HepG2 (cell line): ENCODE data around the gene AXIN2. TPM values are rescaled to one million over a fixed set of nuclear protein-coding genes. Genes with fewer than 3 reads are reported as not detected.

Experiments
- AGO2 ChIP-seq: fragments of 200-400 bp; formaldehyde crosslinking; optimal IDR thresholded peaks from 2 replicates; pipeline ENCODE3; 2017; ENCODE audit warnings: mild to moderate bottlenecking, low read depth, low read length, moderate library complexity
- AKNA ChIP-seq: sonication (generic); formaldehyde crosslinking; IDR thresholded peaks from 2 replicates; pipeline ENCODE4 v1.4.0; 2020; ENCODE audit warnings: missing genetic modification reagents, borderline replicate concordance
- CREB1 ChIP-seq, 2 experiments: fragments of 450-650 bp in 1 of 2; IDR thresholded peaks; 2 replicates each; pipeline ENCODE4 v1.6.1; 2016 to 2017; ENCODE audit warnings: control low read depth in 1 of 2, mild to moderate bottlenecking in 1 of 2, missing compliant biosample characterization in 1 of 2, missing genetic modification characterization in 1 of 2
- EEA1 ChIP-seq: sonication (generic); formaldehyde crosslinking; IDR thresholded peaks from 2 replicates; pipeline ENCODE4 v1.5.1; 2020; ENCODE audit warnings: mild to moderate bottlenecking, missing genetic modification reagents, borderline replicate concordance
- POLR2A ChIP-seq, 2 experiments: IDR thresholded peaks; 2 replicates each; pipeline ENCODE4 v1.6.1; 2011; ENCODE audit warnings: low read depth in 2 of 2, low read length in 2 of 2, mild to moderate bottlenecking in 1 of 2, moderate library complexity in 1 of 2; ENCODE audit not compliant: insufficient read depth in 1 of 2
- PRDM10 ChIP-seq: sonication (generic); formaldehyde crosslinking; IDR thresholded peaks from 2 replicates; pipeline ENCODE4 v1.4.0; 2020; ENCODE audit warnings: low read depth, missing genetic modification reagents
- SMAD1 ChIP-seq: sonication (generic); formaldehyde crosslinking; IDR thresholded peaks from 2 replicates; pipeline ENCODE4 v1.4.0; 2020; ENCODE audit warnings: missing genetic modification reagents, low read depth, mild to moderate bottlenecking, borderline replicate concordance
- ZFP91 ChIP-seq: sonication (generic); formaldehyde crosslinking; IDR thresholded peaks from 2 replicates; pipeline ENCODE4 v1.9.0; 2022; ENCODE audit warnings: missing genetic modification reagents, mild to moderate bottlenecking, borderline replicate concordance
- ZNF12 ChIP-seq: sonication (generic); formaldehyde crosslinking; IDR thresholded peaks from 2 replicates; pipeline ENCODE4 v1.5.0; 2020; ENCODE audit warnings: missing genetic modification reagents
- ZNF432 ChIP-seq: sonication (generic); formaldehyde crosslinking; IDR thresholded peaks from 2 replicates; pipeline ENCODE4 v1.5.0; 2020; ENCODE audit warnings: missing genetic modification reagents, mild to moderate bottlenecking, borderline replicate concordance
- ZNF7 ChIP-seq: IDR thresholded peaks from 2 replicates; pipeline ENCODE4 v1.6.1; 2016; ENCODE audit warnings: missing biosample characterization, missing genetic modification reagents
- ZNF749 ChIP-seq: sonication (generic); formaldehyde crosslinking; IDR thresholded peaks from 2 replicates; pipeline ENCODE4 v1.8.0; 2022; ENCODE audit warnings: mild to moderate bottlenecking, missing genetic modification reagents, moderate library complexity, borderline replicate concordance
- ZNF775 ChIP-seq: sonication (generic); formaldehyde crosslinking; IDR thresholded peaks from 2 replicates; pipeline ENCODE4 v1.4.0; 2020; ENCODE audit warnings: missing genetic modification reagents, mild to moderate bottlenecking, moderate library complexity, borderline replicate concordance
- polyA plus RNA-seq, 8 experiments: library from polyadenylated mRNA; depleted of rRNA in 3 of 8; stranded (reverse) in 7 of 8; unstranded in 1 of 8; fragments of >200 nt; fragmentation: Illumina TruSeq in 4 of 8; extraction: Trizol in 4 of 8; gene quantifications; 2 replicates each; pipeline versions ENCODE4 v1.2.1 to v1.2.3, GENCODE V29; 2011 to 2016; ENCODE audit warnings: low read depth in 4 of 8, missing spikeins in 1 of 8, mixed read lengths in 1 of 8; ENCODE audit not compliant: insufficient read depth in 1 of 8
- total RNA-seq, 5 experiments: library from RNA; depleted of rRNA; stranded (reverse); fragments of >200 nt; fragmentation: Illumina TruSeq; extraction: Trizol; gene quantifications; 2 replicates each; pipeline ENCODE4 v1.2.3, GENCODE V29; 2016; ENCODE audit warnings: low read depth in 1 of 5

The AXIN2 gene
- total and polyA plus RNA-seq, 2 of the 13 experiments (the other 11 are each of a cell fraction or from before 2014, with no cell fraction given), result 58.6 to 63.4 TPM

- TF ChIP-seq SMAD1 (CRISPR knock-in tag), result no peak
- TF ChIP-seq ZNF12 (CRISPR knock-in tag), result no peak
- TF ChIP-seq ZNF775 (CRISPR knock-in tag), result no peak
- TF ChIP-seq EEA1 (CRISPR knock-in tag), result no peak
- TF ChIP-seq PRDM10, result no peak
- TF ChIP-seq ZNF432 (CRISPR knock-in tag), result no peak
- TF ChIP-seq POLR2A (IDR thresholded peaks at IDR 0.05; ENCODE audit: insufficient read depth in 1 of 2, low read depth in 2 of 2, low read length in 2 of 2), result peak in 1 of 2 experiments; percentile 13; a peak in 1 of 4 replicates
- no peak for TF ChIP-seq AKNA (CRISPR knock-in tag)
- no peak for TF ChIP-seq ZNF7 (CRISPR knock-in tag)
- peak; percentile 71 for TF ChIP-seq AGO2
- no peak for TF ChIP-seq CREB1 (IDR thresholded peaks at IDR 0.05)
- TF ChIP-seq CREB1 (CRISPR knock-in tag; IDR thresholded peaks at IDR 0.05), result no peak
- 0 out of 2 replicates have a peak, but pooled peaks have one; percentile 31 for TF ChIP-seq ZFP91 (CRISPR knock-in tag)
- TF ChIP-seq ZNF749, result no peak
Measured at GRCh38 chr17:65533056-65533745, 28.2 kb downstream of the AXIN2 start (continued).
